ENCODE data around the gene SEPTIN5. TPM values are rescaled to one million over a fixed set of nuclear protein-coding genes. Genes with fewer than 3 reads are reported as not detected.

SEPTIN5 gene
- total and polyA plus RNA-seq, 9 of the 15 experiments (the other 6 are each of a cell fraction or from before 2014, with no cell fraction given), result 0.03 to 195 (median 119) TPM

DNA sequence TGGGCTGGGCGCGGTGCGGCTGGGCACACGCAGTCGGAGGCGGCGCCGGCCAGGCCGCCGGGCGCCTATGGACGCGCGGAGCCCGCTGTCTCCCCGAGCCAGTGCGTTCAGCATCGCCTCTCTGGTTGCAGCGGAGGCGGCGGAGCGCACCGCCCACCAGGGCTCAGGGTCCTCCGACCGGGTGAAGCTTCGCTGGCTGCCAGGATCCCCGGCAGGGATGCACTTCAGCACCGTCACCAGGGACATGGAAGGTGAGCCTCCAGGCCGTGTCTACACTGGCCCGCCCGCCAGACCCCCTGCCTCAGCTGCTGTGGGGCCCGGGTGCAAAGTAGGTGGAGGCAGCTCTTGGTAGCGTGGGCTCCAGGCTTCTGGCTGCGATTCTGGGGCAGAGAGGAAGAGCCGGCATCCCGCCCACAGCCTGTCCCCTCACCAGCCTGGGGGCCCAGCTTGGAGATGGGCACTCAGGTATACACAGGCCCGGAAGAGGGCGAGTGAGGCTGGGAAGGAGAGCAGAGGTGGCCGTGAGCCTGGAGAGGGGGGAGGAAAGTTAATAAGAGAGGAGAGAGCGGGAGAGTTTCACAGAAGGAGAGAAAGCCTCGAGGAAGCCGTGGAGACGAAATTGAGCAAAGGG, 45.2 kb downstream of the SEPTIN5 start (continued):
- TF ChIP-seq, protein P1, sequence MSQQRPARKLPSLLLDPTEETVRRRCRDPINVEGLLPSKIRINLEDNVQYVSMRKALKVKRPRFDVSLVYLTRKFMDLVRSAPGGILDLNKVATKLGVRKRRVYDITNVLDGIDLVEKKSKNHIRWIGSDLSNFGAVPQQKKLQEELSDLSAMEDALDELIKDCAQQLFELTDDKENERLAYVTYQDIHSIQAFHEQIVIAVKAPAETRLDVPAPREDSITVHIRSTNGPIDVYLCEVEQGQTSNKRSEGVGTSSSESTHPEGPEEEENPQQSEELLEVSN (IDR thresholded peaks at IDR 0.05; ENCODE audit: borderline replicate concordance in 1 of 2, extremely low read depth in 1 of 2, insufficient read depth in 1 of 2, insufficient read length in 1 of 2, low read depth in 1 of 2, low read length in 1 of 2, poor library complexity in 1 of 2, severe bottlenecking in 1 of 2), result peak in 1 of 2 experiments; percentile 12
- no peak for TF ChIP-seq ESRRA (IDR thresholded peaks at IDR 0.05; ENCODE audit: borderline replicate concordance, low read depth)
- TF ChIP-seq SRF (CRISPR knock-in tag; IDR thresholded peaks at IDR 0.05), result no peak
- TF ChIP-seq HMGN3 (IDR thresholded peaks at IDR 0.05; ENCODE audit: borderline replicate concordance, extremely low read depth, insufficient read length, low read depth, low read length), result no peak
- TF ChIP-seq CBX2 (IDR thresholded peaks at IDR 0.05; ENCODE audit: insufficient read depth, low read length, poor library complexity, severe bottlenecking), result peak; percentile 57
- no peak for TF ChIP-seq CC2D1A (IDR thresholded peaks at IDR 0.05)
- TF ChIP-seq CREBBP (IDR thresholded peaks at IDR 0.05; ENCODE audit: low read depth, low read length), result no peak
- TF ChIP-seq CEBPB (tag; IDR thresholded peaks at IDR 0.05), result no peak
- TF ChIP-seq MCM3 (IDR thresholded peaks at IDR 0.05), result peak; percentile 2; the same call in 1 of the 2 replicates
- TF ChIP-seq ZNF121 (CRISPR knock-in tag; conservative IDR thresholded peaks at IDR 0.05), result no peak
- no peak for TF ChIP-seq BRD4 (IDR thresholded peaks at IDR 0.05)
